GM19397 (cell line): ENCODE measurements around the gene DAB1.

Experiments used
- ATAC-seq: cut with Tn5 transposase; IDR thresholded peaks from one replicate; pipeline ENCODE4 v1.9.1; 2021; ENCODE audit warnings: mild to moderate bottlenecking, moderate library complexity; ENCODE audit not compliant: unreplicated experiment

The DAB1 gene

DNA sequence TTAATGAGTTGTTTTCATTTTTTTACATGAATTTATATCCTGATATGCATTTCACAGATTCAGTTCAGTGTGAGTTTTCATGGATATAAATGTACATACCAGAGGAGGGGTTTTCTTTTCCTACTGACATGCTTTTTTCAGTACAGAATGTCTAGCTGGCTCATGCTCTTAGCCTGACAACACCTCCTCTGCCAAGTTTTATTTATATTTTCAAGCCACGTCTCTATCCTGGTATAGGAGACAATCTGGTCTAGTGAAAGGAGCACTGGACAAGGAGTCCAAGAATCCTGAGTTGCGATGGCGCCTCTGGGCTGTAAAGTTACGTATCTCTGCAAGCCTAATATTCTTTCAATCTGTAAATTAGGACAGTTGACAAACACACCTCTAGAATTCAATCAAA, 4.9 kb downstream of the DAB1 start:
- no peak for ATAC-seq

DNA sequence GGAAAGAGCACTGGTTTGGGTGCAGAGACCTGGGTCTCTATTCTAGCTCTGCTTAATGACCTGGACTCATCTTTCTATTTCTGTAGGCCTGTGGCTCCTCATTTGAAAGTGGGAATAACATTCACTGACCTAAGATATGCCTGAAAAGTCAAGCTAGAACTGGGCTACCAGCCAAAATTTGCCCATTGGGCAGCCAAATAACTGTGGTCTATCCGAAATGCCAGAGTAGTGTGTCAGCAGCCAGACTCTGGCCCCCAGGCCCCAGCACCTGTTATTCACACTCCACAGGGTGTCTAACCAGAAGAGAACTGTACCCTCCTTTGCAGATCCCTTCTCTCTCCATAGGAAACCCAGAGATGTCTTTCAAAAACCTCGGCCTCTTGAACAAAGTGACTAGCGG, 12.6 kb downstream of the DAB1 start:
- no peak for ATAC-seq

DNA sequence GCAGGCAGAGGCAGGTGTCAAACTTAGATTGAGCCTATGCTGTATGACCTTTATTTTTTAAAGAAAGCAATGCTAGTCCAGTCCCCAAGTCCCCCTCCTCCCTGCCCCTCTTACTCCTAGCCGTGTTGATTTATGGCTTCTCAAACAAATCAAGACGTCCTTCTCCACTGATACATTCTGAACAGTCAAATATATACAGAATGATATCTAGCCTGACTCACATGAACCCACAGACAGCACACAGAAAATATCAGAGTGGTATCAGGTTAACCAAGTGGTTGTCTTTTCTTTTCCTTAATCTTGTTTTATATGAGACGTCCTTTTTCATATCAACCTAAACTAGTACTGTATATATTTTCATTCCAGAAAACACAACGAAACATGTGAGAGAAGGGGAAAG, 13.4 kb downstream of the DAB1 start:
- no peak for ATAC-seq

DNA sequence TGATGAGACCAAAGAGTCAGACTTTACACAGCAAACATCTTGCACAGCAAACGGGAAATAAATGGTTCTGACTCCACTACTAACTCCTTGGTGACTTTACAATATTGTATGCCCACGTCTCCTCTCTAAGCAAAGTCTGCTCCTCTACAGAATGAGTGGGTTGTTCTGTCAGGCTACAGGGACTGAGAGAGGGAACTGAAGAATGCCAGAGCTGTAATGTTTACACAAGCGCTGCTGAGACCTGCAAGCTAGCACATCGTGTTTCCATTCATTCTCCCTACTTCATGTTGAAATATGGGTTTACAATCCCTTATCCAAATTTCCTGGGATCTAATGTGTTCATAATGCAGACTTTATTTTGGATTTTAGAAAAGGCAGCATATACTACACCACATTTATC, 15.9 kb downstream of the DAB1 start:
- ATAC-seq, result no peak

DNA sequence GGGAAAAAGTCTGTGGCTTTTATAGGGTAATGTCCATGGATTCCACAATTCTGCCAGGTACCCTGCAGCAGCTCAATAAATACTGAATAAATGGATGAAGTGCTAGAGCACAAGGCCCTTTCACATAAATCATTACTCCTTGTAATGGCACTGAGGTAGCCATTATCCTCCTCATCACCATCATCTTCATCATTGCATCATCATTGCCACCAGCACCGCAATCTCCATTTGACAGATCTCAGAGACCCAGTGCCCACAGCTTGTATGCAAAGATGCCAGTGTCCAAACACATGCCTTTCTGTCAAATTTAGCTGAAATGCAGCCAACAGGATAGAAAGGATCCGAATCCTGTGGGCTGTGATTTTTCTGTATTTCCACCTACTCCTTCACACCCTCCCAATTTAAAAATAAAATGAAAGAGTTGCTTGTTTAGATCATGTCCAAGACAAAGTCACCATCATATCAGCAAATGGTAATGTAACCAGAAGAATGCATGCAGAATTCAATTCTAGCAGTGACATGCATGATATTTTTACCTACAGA, 17.4 kb downstream of the DAB1 start:
- ATAC-seq, result no peak

DNA sequence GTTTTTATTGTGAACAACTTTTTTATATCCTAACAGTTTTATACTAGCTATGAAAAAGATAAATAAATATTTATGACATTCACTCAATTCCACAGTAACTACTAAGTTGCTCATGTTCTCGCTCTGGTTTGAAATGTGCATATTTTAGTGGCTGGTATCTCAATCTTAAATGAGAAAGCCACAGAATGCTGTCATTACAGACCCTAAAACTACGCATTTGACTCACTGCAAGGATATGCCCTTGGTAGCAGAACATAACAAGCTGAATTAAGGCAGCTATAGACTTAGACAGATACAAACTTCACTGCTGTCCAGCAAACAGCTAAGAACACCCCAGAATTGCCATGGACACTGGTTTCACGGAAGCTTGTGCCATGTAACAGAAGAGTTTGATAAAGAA, 19.0 kb downstream of the DAB1 start:
- ATAC-seq, result no peak

DNA sequence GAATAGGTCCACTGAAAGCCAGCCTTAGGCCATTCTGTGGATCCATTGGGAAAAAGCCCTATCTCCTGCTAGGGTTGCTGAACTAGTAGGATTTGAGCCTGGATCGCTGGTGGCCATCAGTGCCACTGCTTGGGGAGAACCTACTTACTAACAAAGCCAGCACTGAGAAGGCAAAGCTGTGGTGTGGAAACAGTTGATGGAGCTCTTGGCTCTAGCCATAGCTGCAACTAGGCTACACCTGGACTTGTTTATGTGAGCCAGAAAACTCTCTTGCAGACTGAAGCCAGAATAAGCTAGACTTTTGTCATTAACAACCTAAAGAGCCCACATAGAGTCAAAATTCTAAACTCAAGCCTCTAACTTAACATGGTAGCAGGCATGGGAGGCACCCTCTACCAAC, 20.7 kb downstream of the DAB1 start:
- no peak for ATAC-seq

DNA sequence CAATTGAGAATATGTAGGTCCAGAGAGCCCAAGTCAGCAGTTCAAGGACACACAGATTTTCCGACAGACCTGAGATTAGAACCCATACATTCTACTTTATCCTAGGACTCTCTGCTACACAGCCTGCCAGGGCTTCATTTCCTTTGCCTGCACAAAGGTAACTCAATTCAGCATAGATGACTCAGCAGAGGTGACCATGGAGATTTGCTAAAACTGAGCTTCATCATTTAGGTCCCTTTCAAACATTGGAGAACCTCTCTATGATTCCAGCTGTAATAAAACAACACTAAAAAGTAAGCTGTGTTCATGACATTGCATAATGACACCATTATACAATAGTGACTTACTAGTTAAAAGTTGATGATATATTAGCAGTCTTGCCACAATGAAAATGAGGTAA, 22.2 kb downstream of the DAB1 start:
- ATAC-seq, result no peak

DNA sequence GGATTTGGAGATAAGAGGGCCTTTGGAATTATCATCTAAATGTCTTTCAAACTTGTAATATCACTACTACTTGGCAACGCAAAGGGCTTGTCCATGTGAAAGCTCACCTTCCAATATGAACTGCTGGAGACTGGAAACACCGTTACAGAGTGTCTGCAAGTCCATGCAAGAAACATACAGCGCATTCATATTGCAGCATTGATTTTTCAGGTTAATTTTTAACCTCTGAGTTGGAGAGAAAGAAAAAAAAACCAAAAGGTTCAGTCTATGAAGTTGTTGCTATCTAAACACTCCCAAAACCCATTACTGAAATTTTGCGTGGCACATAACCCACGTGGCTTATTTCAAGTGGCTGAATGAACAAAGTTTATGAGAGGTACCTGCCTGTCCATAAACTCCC, 23.8 kb downstream of the DAB1 start:
- ATAC-seq, result no peak

DNA sequence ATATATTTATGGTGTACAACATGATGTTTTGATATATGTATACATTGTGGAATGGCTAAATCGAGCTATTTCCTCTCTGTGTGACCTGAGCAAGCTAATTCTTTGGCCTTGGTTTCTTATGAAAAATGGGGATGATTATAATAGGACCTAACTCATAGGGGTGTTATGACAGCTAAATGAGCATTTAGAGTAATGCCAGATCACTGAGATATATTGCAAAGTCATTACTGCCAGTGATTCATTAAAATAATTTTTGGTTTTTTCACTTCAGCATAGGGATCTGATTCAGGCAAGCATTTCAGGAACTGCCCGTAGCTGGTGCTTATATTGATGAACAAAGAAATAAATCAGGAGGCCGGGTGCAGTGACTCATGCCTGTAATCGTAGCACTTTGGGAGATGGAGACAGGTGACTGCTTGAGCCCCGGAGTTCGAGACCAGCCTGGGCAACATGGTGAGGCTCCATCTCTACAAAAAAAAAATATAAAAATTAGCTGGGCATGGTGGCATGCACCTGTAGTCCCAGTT, 30.7 kb downstream of the DAB1 start:
- no peak for ATAC-seq

DNA sequence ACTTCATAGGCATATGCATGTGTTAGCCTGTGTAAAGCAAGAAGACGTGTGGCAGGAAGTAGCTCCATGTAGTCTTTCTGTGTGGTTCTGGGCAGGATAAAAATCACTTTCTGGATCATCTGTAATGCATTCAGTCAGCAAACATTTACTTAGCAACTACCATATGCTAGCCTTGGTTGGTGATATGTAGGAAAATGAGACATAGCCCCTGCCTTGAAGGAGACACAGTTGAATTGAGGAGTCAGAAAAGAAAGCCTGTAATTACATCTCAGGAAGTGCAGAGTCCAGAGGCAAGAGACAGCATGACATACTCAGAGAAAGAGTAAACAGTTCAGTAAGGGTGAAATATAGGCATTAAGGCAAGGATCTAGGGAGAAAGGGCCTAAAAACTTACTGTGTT, 38.5 kb downstream of the DAB1 start:
- ATAC-seq, result no peak

DNA sequence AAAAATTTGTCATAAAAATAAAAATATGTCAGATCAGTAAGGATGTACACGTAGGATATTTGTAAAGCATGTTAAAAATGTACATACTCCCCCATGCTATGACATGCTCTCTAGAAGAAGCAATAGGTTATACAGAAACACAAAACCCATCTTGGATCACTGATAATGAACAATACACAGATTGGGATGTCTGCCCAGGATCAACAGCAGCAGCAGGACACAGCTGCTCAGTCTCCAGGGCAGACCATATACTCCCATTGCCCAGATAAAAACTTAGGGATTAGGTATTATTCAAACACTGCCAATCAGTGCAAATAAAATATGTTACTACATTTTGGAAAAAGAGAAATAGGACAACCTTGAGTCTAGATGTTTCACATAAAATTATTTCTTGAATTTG, 39.0 kb downstream of the DAB1 start:
- no peak for ATAC-seq

DNA sequence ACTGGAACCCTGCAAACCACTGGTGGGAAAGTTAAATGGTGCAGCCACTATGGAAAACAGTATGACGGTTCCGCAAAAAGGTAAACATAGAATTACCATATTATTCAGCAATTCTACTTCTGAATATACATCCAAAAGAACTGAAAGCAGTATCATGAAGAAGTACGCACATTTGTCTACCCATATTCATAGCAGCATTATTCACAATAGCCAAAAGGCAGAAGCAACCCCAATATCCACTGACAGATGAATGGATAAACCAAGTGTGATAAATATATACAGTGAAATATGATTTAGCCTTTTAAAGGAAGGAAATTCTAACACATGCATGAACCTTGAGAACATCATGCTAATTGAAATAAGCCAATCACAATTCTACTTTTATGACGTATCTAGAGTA, 39.6 kb downstream of the DAB1 start:
- no peak for ATAC-seq

DNA sequence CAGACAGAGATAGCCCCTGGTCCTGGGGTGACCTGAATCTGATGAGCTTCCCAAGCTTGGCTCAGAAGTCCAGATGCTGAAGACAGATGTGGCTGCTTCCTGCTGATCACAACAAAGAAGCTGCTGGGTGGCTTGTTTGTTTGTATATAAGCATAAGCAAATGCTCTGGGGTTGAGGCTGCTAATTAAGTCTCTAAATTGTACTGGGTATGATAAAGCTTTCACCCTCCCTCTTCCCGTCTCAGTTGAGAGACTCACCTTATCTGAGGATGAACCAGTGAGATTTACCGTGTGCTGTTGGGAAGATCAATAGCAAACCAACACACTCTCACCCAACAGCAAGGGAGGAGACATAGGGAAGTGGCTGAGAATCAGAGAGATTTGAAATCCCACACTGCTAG, 42.0 kb downstream of the DAB1 start:
- ATAC-seq, result no peak

DNA sequence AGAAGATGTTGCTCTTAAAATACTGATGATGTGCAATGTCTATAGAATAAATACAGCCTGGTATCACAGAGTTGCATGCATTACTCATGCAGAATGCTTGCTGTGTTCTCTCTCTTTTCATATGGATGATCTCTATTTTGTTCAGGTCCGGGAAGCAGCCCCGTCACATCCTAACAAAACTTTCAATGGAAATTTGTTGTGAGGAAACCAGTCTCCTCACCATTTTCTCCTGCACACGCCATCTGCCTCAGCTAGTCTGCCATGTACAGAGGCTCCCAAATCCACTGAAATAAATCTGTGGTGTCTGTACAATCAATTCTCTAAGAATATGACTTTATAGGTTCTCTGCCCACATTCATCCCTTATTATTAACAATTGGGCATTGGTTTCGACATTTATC, 42.4 kb downstream of the DAB1 start:
- no peak for ATAC-seq

DNA sequence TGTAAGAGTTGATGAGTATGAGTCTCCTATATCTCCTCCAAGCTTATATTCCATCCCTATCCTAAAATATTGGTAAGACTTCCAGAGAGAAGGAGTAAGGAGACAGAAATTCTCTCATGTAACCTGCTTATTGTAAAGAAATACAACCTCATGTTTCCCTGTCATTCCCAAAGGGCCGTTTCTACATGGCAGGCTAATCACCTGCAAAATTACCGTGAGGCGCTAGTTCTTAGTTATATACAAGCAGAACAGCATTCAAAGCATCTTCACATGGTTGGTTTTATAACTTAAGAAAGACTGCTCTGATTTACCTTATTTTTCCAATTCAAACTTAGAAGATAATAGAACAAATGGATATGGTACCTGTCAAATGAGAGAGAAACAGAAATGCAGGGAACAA, 42.9 kb downstream of the DAB1 start:
- no peak for ATAC-seq

DNA sequence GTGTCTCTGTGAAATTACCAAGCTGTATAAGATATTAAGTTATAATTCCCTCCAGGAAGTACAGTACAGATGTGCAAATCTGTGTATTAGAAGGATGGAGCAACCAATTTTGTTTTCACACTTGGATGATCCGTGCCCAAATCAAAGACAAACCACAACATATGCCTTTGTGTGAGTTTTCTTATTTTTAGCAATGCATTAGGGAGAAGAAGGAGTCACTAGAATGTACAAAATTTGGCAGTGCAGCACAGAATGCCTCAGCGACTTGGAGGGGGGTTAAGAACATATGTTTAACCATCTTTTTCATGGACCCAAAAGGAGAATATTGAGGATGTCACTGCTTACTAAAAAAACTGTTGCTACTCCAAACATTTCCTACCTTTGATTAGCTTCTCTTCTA, 45.3 kb downstream of the DAB1 start:
- ATAC-seq, result no peak

DNA sequence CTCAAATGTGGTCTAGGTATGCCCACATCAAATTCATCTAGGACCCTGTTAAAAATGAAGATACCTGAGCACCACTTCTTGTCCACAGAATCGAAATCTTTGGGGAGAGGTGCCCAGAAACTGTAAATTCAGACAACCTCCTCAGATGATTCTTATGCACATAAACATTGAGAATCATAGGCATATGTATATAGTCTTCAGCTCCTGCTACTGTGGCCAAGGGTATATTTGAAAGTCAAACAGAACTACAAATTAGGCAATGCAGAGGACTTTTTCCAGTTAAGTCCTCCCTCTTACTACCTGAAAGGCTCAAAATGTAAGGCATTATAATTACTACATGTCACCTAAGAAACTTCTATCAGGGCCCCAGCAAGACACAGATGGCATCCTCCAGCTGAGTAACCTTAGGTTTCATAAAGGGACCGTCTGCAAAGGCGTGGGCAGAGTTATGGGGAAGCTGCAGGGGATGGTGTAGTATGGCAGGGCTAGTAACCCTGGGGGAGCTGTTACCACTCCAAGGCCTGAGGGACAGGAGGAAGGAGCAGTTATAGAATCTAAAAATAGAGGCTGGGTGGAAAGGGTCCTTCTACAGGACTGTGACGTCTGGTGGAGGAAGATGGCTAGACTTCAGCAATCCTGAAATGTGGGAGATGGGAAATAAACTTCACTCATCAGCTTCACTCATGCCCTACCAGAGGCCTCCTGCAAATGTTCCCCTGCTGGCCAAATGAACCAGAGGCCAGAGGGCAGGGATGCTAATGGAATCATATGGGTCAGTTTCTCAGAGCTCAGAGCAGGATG, 46.3 kb downstream of the DAB1 start:
- no peak for ATAC-seq

DNA sequence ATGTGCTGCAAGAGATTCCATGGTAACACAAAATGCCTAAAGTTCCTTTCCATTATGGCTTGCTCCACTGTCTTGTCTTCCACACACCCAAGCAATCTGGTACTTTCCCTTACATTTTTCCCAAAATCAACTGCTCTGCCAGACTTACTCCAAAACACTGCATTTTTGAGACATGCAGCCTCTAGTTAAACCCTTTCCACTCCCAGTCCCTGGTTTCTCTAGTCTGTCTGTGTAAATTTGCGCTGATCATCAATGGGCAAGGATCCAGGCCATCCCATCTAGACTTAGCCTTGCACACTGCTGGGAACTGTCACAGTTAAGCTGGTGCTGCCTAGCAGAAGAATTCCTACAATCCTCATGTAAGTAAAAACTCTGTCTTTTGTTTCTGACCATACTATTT, 47.8 kb downstream of the DAB1 start:
- ATAC-seq, result no peak

DNA sequence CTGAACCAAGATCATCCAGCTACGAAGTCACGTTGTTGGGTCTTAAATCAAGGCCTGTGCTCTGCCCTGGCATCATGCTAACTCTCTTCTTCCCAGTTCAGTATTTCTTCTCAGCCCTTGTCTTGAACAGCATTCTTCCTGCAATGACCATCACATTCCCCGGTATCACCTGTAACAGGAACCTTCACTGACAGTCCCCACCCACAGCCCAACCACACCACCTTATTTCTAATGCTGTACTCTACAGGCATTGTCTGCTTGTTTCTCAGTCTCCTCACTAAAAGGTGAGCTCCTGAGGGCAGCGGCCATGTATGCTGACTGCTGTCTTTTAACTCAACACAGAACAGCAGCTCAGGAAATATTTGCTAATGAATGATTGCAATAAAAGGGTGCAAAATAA, 54.0 kb downstream of the DAB1 start:
- no peak for ATAC-seq

DNA sequence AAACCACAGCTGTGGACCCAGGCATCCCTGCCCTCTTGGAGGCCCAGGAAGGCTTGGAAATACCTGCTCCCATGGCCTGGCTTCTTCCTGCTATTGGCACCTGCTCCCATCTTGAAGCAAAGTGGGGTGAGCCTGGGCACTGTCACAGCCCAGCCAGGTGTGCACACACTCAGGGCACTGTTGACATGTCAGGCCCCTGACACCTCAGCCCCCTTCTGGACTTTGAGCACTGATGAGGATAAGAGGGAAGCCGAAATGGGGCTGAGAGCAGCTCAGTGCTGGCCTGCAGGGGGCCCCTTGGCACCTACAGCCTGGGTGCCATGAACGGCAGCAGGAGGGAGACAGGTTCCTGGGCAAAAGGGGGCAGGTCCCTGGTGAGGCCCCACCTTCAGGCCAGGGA, 55.9 kb downstream of the DAB1 start:
- ATAC-seq, result no peak

DNA sequence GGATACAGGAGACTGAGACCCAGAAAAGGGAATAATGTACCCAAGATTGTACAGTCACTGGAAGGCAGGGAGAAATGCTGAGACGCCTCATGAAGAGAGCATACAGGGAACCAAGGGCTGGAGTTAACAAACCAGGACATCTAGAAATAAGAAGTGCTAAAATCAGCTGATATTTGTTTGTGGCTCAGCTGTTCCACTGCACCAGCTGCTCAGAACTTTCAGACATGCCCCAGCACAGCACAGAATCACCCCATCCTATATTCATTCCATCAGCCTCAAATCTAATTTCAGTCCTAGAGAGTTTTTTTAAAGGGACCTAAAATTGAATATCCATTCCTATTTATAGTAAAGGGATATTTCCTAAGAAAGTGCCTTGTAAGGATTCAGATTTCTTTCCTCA, 60.2 kb downstream of the DAB1 start:
- no peak for ATAC-seq

DNA sequence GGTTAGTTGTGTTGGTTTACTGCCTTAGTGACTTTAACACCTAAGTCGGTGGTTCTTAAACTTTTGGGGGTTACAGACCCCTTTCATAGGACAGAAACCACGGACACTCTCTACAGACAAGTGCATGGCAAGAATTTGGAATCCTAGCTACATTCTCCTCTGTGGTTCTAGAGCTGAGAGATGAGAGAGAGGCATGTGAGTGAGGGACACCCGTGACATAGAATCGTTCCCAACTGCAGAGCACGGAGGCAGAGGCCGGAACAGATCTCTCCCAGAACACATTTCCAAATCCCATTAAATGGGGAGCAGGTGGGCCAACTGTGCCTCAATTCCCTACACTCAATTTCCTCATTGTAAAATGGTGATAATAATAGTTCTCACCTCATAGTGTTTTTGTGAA, 60.7 kb downstream of the DAB1 start:
- no peak for ATAC-seq
